Trophoblast cell (in vitro differentiated cells and primary cell): ENCODE data around the gene PPP4R1.

Experiments
- DNase-seq, 2 donors: peaks; one replicate each; pipeline ENCODE4 v3.0.0-alpha.2; 2016
- H2AFZ ChIP-seq: 2 replicates; pipeline ENCODE4 v1.6.1; 2013; ENCODE audit warnings: low read length, moderate library complexity, mild to moderate bottlenecking; ENCODE audit not compliant: insufficient read depth, poor library complexity
- H2AK5ac ChIP-seq: 2 replicates; pipeline ENCODE4 v1.6.1; 2013; ENCODE audit warnings: mild to moderate bottlenecking, low read length
- H2BK120ac ChIP-seq: 2 replicates; pipeline ENCODE4 v1.6.1; 2013; ENCODE audit warnings: low read length, mild to moderate bottlenecking, moderate library complexity; ENCODE audit not compliant: insufficient read depth, poor library complexity
- H2BK12ac ChIP-seq: 2 replicates; pipeline ENCODE4 v1.6.1; 2013; ENCODE audit warnings: mild to moderate bottlenecking, low read length, moderate library complexity
- H2BK5ac ChIP-seq: 2 replicates; pipeline ENCODE4 v1.6.1; 2013; ENCODE audit warnings: low read length, low read depth, moderate library complexity, mild to moderate bottlenecking; ENCODE audit not compliant: poor library complexity
- H3K14ac ChIP-seq: 2 replicates; pipeline ENCODE4 v1.6.1; 2013; ENCODE audit warnings: mild to moderate bottlenecking, low read length
- H3K18ac ChIP-seq: 2 replicates; pipeline ENCODE4 v1.6.1; 2013; ENCODE audit warnings: mild to moderate bottlenecking, low read length
- H3K23ac ChIP-seq: 2 replicates; pipeline ENCODE4 v1.6.1; 2013; ENCODE audit warnings: low read length
- H3K27ac ChIP-seq: 2 replicates; pipeline ENCODE4 v1.5.1; 2013; ENCODE audit warnings: low read depth, mild to moderate bottlenecking, inconsistent platforms, low read length, moderate library complexity
- H3K27me3 ChIP-seq: 2 replicates; pipeline ENCODE4 v1.6.1; 2013; ENCODE audit warnings: inconsistent platforms, mild to moderate bottlenecking, low read length, moderate library complexity; ENCODE audit not compliant: insufficient read depth
- H3K36me3 ChIP-seq, 2 experiments: 1 replicate in 1 of 2; 2 replicates in 1 of 2; pipeline ENCODE4 v1.6.1; 2013; ENCODE audit warnings: low read length in 2 of 2, mild to moderate bottlenecking in 2 of 2, moderate library complexity in 1 of 2; ENCODE audit not compliant: insufficient read depth in 2 of 2, control insufficient read depth in 1 of 2
- H3K4ac ChIP-seq: 2 replicates; pipeline ENCODE4 v1.6.1; 2013; ENCODE audit warnings: low read depth, mild to moderate bottlenecking, low read length, moderate library complexity
- H3K4me1 ChIP-seq, 2 experiments: 1 replicate in 1 of 2; 2 replicates in 1 of 2; pipeline ENCODE4 v1.6.1; 2013; ENCODE audit warnings: low read length in 2 of 2, mild to moderate bottlenecking in 2 of 2, moderate library complexity in 1 of 2; ENCODE audit not compliant: insufficient read depth in 2 of 2, control insufficient read depth in 1 of 2
- H3K4me2 ChIP-seq: 2 replicates; pipeline ENCODE4 v1.6.1; 2013; ENCODE audit warnings: inconsistent platforms, mild to moderate bottlenecking, low read length, moderate library complexity
- H3K4me3 ChIP-seq: 2 replicates; pipeline ENCODE4 v1.5.1; 2013; ENCODE audit warnings: mild to moderate bottlenecking, low read depth, low read length, inconsistent platforms
- H3K79me1 ChIP-seq: one replicate; pipeline ENCODE4 v1.6.1; 2013; ENCODE audit warnings: low read length
- H3K79me2 ChIP-seq: 2 replicates; pipeline ENCODE4 v1.6.1; 2013; ENCODE audit warnings: low read length, mild to moderate bottlenecking; ENCODE audit not compliant: control insufficient read depth, insufficient read depth, poor library complexity
- H3K9ac ChIP-seq: 2 replicates; pipeline ENCODE4 v1.6.1; 2013; ENCODE audit warnings: mild to moderate bottlenecking, low read length
- H3K9me3 ChIP-seq: 2 replicates; pipeline ENCODE4 v1.6.1; 2013; ENCODE audit warnings: low read depth, mild to moderate bottlenecking, control low read depth, inconsistent platforms, low read length; ENCODE audit not compliant: insufficient read depth
- H4K12ac ChIP-seq: 2 replicates; pipeline ENCODE4 v1.6.1; 2013; ENCODE audit warnings: low read depth, mild to moderate bottlenecking, low read length, moderate library complexity
- H4K8ac ChIP-seq: 2 replicates; pipeline ENCODE4 v1.6.1; 2013; ENCODE audit warnings: low read depth, mild to moderate bottlenecking, low read length, moderate library complexity
- H4K91ac ChIP-seq: one replicate; pipeline ENCODE4 v1.6.1; 2013; ENCODE audit warnings: low read depth, mild to moderate bottlenecking, low read length, moderate library complexity
- WGBS: extraction: QIAGEN DNeasy Blood & Tissue Kit; methylation state at CpG from one replicate; pipeline ENCODE4 v1.1.7; 2013; ENCODE audit warnings: missing lambda C conversion rate; ENCODE audit not compliant: insufficient read length, insufficient coverage; ENCODE audit errors: extremely low coverage; 5-methylcytosine and 5-hydroxymethylcytosine counted together

The PPP4R1 gene

DNA sequence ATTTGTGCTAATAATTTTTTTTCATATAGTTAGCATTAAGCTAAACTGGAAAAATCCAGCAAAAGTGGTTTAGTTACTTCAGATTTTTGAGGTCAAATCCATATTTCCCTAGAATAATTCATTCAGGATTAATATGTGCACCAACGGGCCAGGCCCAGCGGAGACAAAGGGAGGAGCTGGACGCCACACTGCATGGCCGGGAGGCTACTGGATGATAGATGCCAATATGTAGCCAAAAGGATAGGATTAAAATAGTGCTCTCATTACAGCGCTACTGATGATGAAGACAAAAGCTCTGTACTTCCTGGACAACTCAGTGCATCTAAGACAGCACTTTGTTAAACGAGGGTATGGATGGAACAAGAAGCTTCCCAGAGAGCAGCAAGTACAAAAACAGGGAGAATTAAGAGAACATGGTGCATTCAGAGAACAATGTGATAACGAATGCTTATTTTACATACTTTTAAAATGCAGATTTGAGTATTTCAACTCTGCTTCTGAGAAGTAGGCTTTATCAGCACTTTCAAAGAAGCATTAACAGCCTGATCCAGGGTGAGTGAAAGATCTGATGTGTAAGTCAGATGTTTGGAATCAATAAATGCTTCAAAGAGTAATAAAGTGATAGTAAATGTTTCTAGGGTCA lies 39.8 kb downstream of the PPP4R1 start:
- H3K79me1 ChIP-seq = no peaks in the 10 kb centered on the region
- H3K9me3 ChIP-seq = no peaks in the 10 kb centered on the region

GRCh38 chr18:9571546-9571945 lies 42.8 kb downstream of the PPP4R1 start:
- no peak overlapping the region for H2BK12ac ChIP-seq
- no peak overlapping the region for H3K23ac ChIP-seq
- H3K9ac ChIP-seq = no peak overlapping the region
- no CpG with 5 or more reads among the region's 3 CpGs for WGBS
- no peak overlapping the region for H4K12ac ChIP-seq
- peak; percentile 16 to 68 for DNase-seq
- no peaks in the 10 kb centered on the region for H3K79me1 ChIP-seq
- no peak overlapping the region for H4K91ac ChIP-seq
- H3K79me2 ChIP-seq = no peaks in the 10 kb centered on the region
- no peak overlapping the region for H2AK5ac ChIP-seq
- no peaks in the 10 kb centered on the region for H3K9me3 ChIP-seq
- no peak overlapping the region for H3K4ac ChIP-seq
- H3K36me3 ChIP-seq = peaks cover 12 to 29% of the 10 kb centered on the region in 2 experiments
- no peak overlapping the region for H3K18ac ChIP-seq
- no peak overlapping the region for H2BK5ac ChIP-seq
- no peak overlapping the region for H3K27ac ChIP-seq
- H3K4me2 ChIP-seq = no peak overlapping the region
- no peaks in the 10 kb centered on the region for H3K4me1 ChIP-seq
- H2BK120ac ChIP-seq = no peak overlapping the region
- H2AFZ ChIP-seq = no peak overlapping the region
- H4K8ac ChIP-seq = no peak overlapping the region
- no peak overlapping the region for H3K4me3 ChIP-seq
- no peaks in the 10 kb centered on the region for H3K27me3 ChIP-seq
- H3K14ac ChIP-seq = no peak overlapping the region

More for the DNA sequence above, 39.8 kb downstream of the PPP4R1 start:
- Histone ChIP-seq H4K12ac (no peak overlapping the region), H2BK120ac (no peak overlapping the region), H3K36me3 (peaks cover 11 to 22% of the 10 kb centered on the region in 2 experiments), H3K79me2 (no peaks in the 10 kb centered on the region), H3K27me3 (no peaks in the 10 kb centered on the region), H4K8ac (no peak overlapping the region), H3K9ac (no peak overlapping the region), H3K18ac (no peak overlapping the region), H3K4me3 (no peak overlapping the region), H3K4ac (no peak overlapping the region), H2BK12ac (no peak overlapping the region), H3K14ac (no peak overlapping the region), H4K91ac (no peak overlapping the region), H2AK5ac (no peak overlapping the region), H2AFZ (no peak overlapping the region), H2BK5ac (no peak overlapping the region), H3K4me1 (peaks cover 2 to 3% of the 10 kb centered on the region in 2 experiments), H3K4me2 (no peak overlapping the region), H3K23ac (no peak overlapping the region), H3K27ac (no peak overlapping the region)
- no CpG with 5 or more reads among the region's 7 CpGs for WGBS
- no peak for DNase-seq

- Histone ChIP-seq H2BK12ac (no peak overlapping the region), H4K12ac (no peak overlapping the region), H3K4me1 (no peaks in the 10 kb centered on the region), H3K14ac (no peak overlapping the region), H4K8ac (no peak overlapping the region), H4K91ac (no peak overlapping the region), H2AFZ (no peak overlapping the region), H3K79me1 (no peaks in the 10 kb centered on the region), H2BK120ac (no peak overlapping the region), H3K27me3 (no peaks in the 10 kb centered on the region), H3K27ac (no peak overlapping the region), H3K23ac (no peak overlapping the region), H3K36me3 (peaks cover 15 to 33% of the 10 kb centered on the region in 2 experiments), H3K9ac (no peak overlapping the region), H3K79me2 (no peaks in the 10 kb centered on the region), H2AK5ac (no peak overlapping the region), H3K18ac (no peak overlapping the region), H3K4me2 (no peak overlapping the region), H3K4ac (no peak overlapping the region), H3K9me3 (no peaks in the 10 kb centered on the region), H2BK5ac (no peak overlapping the region), H3K4me3 (no peak overlapping the region)
- WGBS = no CpG with 5 or more reads among the region's 3 CpGs
- DNase-seq = no peak
Measured at GRCh38 chr18:9570255-9570654, 44.1 kb downstream of the PPP4R1 start.

- H4K12ac ChIP-seq = no peak overlapping the region
- no peak for DNase-seq
- no peaks in the 10 kb centered on the region for H3K27me3 ChIP-seq
- no peak overlapping the region for H4K91ac ChIP-seq
- no peaks in the 10 kb centered on the region for H3K9me3 ChIP-seq
- no peaks in the 10 kb centered on the region for H3K79me2 ChIP-seq
- H3K4me1 ChIP-seq = no peaks in the 10 kb centered on the region
- H3K27ac ChIP-seq = no peak overlapping the region
- H2BK12ac ChIP-seq = no peak overlapping the region
- H3K79me1 ChIP-seq = no peaks in the 10 kb centered on the region
- no peak overlapping the region for H3K4me2 ChIP-seq
- no peak overlapping the region for H3K9ac ChIP-seq
- H4K8ac ChIP-seq = no peak overlapping the region
- H2BK5ac ChIP-seq = no peak overlapping the region
- no CpG with 5 or more reads among the region's 8 CpGs for WGBS
- no peak overlapping the region for H3K14ac ChIP-seq
- no peak overlapping the region for H2AK5ac ChIP-seq
- no peak overlapping the region for H2BK120ac ChIP-seq
- H3K4ac ChIP-seq = no peak overlapping the region
- no peak overlapping the region for H3K23ac ChIP-seq
- H3K18ac ChIP-seq = no peak overlapping the region
- H3K36me3 ChIP-seq = peaks cover 13 to 35% of the 10 kb centered on the region in 2 experiments
- H2AFZ ChIP-seq = no peak overlapping the region
- no peak overlapping the region for H3K4me3 ChIP-seq
Measured at GRCh38 chr18:9569178-9569577, 45.2 kb downstream of the PPP4R1 start.
